AG08395 (cell line): ENCODE measurements around the gene DLG5.

Source experiments
- DNase-seq: peaks from one replicate; pipeline ENCODE4 v3.0.0; 2012; ENCODE audit warnings: mixed read lengths, low spot score

The DLG5 gene

DNA sequence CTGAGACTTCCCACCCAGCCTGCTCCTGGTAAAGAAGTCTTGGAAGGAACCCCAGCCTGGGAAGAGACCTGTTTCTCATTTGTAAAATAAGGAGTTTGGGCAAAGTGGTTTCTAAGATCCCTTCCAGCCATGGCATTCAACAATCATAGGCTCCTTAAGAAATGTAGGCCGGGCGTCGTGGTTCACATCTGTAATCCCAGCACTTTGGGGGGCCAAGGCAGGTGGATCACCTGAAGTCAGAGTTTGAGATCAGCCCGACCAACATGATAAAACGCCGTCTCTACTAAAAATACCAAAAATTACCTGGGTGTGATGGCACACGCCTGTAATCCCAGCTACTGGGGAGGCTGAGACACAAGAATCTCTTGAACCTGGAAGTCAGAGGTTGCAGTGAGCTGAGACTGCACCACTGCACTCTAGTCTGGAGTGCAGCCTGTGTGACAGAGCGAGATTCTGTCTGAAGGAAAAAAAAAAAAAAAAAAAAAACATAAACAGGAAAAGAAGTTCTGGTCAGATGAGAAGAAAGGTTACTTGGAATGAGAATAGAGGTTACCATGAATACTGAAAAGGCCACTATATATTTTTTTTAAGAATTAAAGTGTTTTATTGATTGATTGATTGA, 15.9 kb downstream of the DLG5 start:
- no peak for DNase-seq

GRCh38 chr10:77909749-77910375, 16.7 kb downstream of the DLG5 start:
- peak; percentile 52 for DNase-seq

DNA sequence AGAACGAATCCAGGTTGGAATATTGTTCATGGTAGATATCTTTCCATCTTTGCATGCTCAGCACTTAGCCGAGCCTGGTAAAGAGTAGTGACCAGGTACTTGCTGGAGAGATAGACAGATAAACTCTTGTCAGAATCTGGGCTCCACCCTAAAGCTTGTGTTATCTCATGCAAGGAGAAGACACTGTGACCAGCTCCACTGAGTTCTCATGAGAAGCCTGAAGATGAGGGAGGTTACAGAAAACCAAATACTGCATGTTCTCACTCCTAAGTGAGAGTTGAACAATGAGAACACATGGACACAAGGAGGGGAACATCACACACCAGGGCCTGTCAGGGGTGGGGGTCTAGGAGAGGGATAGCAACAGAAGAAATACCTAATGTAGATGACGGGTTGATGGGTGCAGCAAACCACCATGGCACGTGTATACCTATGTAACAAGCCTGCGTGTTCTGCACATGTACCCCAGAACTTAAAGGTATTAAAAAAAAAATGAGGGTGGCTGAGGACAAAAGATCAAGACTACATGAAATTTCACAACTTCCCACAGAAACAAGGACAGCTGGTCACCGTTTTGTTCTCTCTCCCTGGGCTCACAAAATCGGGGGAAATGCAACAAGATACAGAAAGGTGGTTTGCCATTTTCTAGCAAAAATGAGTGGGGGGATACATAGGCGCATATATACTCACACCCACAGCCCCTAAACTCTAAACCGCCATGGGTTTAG, 17.4 kb downstream of the DLG5 start:
- no peak for DNase-seq

- no peak for DNase-seq
Observed at GRCh38 chr10:77907900-77908717, 18.4 kb downstream of the DLG5 start.

DNA sequence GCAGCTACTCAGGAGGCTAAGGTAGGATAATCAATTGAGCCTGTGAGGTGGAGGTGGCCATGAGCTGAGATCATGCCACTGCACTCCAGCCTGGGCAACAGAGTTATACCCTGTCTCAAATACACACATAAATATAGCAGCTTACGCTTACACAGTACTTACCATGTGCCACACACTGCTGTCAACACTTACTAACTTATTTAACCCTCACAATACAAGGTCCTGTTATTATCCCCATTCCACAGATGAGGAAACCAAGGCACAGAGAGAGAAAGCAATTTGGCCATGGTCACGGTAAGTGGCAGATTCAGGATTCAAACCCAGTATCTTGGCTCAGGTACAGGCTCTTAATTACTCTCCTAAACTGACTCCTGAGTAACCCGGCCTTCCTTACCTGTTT, 19.1 kb downstream of the DLG5 start:
- DNase-seq, result no peak

DNA sequence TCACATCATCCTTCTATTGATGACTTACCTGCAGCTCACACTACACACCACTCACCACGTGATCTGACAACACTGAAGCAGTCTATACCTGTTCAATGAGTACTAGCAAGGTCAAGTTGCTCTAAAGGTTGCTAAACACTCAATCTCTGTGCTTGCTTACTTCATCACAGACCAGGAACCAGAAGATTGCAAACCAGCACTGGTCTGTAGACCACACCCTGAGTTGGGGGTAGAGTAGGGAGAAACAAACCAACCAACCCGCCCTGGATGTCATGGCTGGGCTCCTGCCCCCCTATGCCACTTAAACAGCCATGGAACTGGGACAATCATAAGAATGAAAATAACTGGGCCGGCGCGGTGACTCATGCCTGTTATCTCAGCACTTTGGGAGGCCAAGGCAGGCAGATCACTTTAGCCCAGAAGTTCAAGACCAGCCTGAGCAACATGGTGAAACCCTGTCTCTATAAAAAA, 19.6 kb downstream of the DLG5 start:
- DNase-seq, result no peak

- DNase-seq, result no peak
Observed at GRCh38 chr10:77905781-77906180, 20.8 kb downstream of the DLG5 start.

- no peak for DNase-seq
Observed at GRCh38 chr10:77905086-77905748, 21.3 kb downstream of the DLG5 start.

DNA sequence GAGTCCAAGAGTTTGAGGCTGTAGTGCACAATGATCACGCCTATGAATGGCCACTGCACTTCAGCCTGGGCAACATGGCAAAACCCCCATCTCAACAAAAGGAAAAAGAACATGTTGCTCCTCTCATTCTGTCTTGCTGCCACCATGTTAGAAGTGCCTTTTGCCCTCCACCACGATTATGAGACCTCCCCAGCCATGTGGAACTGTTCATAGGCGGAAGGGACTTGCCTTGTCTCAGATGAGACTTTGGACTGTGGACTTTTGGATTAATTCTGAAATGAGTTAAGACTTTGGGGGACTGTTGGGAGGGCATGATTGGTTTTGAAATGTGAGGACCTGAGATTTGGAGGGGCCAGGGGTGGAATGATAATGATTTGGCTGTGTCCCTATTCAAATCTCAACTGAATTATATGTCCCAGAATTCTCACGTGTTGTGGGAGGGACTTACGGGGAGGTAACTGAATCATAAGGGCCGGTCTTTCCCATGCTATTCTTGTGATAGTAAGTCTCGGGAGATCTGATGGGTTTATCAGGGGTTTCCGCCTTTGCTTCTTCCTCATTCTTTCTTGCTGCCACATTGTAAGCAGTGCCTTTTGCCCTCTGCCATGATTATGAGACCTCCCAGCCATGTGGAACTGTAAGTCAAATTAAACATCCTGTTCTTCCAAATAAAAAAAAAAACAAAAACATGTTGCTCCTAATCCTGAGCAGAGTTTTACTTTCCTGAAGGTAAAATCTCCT, 22.3 kb downstream of the DLG5 start:
- DNase-seq, result no peak

DNA sequence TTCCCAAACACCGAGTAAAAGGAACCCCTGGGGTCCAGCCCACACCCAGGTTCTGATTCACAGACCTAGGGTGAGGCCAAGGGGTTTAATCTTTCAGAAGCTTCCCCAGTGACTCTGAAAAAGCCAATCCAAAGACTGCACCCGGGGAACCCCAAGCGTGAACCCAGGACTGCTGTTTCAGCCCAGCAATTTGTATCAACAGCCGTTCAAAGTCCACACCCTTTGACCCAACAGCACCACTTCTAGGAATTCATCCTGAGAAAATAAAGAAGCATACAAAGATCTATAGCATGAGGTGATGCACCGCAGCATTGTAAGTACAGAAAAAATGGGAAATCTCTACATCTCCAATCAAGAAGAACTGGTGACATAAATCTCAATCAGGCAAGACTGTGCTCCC, 24.4 kb downstream of the DLG5 start:
- DNase-seq, result no peak

DNA sequence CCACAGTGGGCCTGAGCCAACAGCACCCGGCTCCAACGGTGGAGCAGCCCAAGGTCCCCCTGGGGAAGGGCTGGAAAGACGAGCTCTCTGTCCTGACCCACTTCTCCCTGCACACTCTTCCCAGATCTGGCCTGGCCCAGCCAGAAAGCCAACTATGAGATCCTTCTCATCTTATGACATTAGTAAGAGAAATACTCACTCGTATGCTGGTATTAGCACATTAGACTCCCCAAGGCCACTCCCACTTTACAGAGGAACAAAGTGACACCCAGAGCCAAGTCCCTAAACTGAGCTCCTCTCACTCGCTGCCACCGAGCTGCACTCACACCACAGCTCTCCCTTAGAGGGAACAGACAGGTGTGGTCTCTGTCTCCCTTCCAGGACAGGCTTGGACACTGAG, 24.8 kb downstream of the DLG5 start:
- DNase-seq, result no peak

DNA sequence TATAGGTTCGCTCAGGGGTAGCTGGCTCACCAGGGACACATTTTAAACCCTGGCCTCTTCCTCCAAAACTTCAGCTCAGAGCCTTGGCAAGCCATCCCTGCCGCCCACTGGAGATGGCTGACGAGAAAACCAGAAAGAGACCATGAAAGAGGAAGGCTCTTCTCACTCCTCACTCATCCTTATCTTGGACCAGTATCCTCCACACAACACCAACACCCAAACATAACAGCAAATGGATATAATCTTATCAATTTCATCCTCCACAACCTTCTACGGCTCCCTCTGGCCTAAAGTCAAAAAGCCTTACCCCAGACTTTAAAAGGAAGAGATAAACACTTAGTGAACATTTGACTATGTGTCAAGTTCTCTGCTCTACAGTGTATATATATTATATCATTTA, 26.9 kb downstream of the DLG5 start:
- DNase-seq, result no peak

GRCh38 chr10:77899080-77899477, 27.5 kb downstream of the DLG5 start:
- peak; percentile 91 for DNase-seq

- no peak for DNase-seq
Observed at GRCh38 chr10:77898323-77899079, 28.1 kb downstream of the DLG5 start.

DNA sequence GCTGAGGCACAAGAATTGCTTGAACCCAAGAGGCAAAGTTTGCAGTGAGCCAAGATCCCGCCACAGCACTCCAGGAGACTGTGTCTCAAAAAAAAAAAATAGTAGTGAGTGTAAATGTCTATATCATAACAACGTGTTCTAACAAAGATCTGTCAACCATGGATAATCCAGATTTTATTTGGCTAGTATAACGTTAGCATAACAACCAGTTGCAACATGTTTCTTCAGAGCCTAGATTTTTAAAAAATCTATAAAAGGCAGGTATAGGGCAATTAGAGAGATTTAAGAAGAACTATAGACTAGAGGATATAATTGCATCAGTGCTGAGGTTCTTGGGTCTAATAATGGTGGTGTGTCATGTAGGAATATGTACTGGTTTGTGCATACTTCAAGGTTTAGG, 30.5 kb downstream of the DLG5 start:
- DNase-seq, result no peak

GRCh38 chr10:77894058-77894457, 32.5 kb downstream of the DLG5 start:
- DNase-seq, result no peak

DNA sequence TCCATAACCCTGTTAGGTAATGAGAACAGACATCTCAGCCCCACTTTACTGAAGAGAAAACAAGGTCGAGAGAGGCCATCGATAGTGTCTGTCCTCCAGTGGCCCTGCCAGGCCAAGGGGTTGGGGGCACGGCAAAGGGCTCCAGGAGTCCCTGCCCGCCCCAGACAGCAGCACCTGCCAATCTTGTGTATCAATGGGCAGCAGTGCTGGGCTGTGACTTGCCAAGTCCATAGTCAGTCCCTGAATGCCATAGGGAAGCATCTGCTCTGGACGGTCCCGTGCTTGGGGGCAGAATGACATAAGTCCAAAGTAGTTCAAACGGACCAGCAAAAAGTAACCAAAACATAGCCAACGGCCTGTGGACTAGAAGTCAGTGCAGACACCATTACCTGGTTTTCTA, 33.2 kb downstream of the DLG5 start:
- no peak for DNase-seq

DNA sequence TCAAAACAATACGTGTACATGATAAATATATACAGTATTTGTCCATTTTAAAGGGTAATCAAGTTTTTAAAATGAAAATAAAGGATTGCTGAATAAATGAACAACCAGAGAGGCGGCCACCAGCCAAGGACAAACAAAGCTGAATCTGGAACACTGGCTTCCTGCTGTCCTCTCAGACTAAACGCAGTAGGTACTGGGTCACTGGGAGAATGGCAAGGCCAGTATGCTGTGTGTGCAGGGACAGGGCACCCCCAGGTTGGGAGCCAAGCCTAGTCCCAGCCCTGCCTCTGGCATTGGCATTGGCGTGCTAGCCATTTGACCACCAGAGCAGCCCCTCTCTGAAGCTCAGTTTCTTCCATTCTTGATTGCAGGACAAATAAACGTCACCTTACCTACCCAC, 33.8 kb downstream of the DLG5 start:
- no peak for DNase-seq

- no peak for DNase-seq
Observed at GRCh38 chr10:77892021-77892739, 34.4 kb downstream of the DLG5 start.

GRCh38 chr10:77890097-77890496, 36.5 kb downstream of the DLG5 start:
- no peak for DNase-seq
